ENCODE measurements around the gene MBD3L3. TPM values are rescaled to one million over a fixed set of nuclear protein-coding genes. Genes with fewer than 3 reads are reported as not detected.
"Not testable (repeated sequence)": the region's sequence is repeated elsewhere in the genome, so short reads cannot be mapped to it uniquely, and the experiment has no call there.

MBD3L3 gene
- total RNA-seq, 1 experiment from 2014 or later, result not detected

GRCh38 chr19:7054635-7055368 is 3.7 kb downstream of the MBD3L3 start:
- DNase-seq; H3K27me3 Mint-ChIP-seq (ENCODE audit: unreplicated experiment); H3K9me3 Mint-ChIP-seq (ENCODE audit: low read depth, unreplicated experiment); H3K27ac Mint-ChIP-seq (ENCODE audit: unreplicated experiment); H3K4me3 Mint-ChIP-seq (ENCODE audit: low read depth, unreplicated experiment); intact Hi-C loops (cut with micrococcal nuclease; ENCODE audit: unreplicated experiment); H3K4me1 Mint-ChIP-seq (ENCODE audit: low read depth, unreplicated experiment); H3K36me3 Mint-ChIP-seq (ENCODE audit: insufficient read depth, unreplicated experiment); CTCF ChIA-PET; BruUV-seq (replicated peaks): not testable (repeated sequence)

DNA sequence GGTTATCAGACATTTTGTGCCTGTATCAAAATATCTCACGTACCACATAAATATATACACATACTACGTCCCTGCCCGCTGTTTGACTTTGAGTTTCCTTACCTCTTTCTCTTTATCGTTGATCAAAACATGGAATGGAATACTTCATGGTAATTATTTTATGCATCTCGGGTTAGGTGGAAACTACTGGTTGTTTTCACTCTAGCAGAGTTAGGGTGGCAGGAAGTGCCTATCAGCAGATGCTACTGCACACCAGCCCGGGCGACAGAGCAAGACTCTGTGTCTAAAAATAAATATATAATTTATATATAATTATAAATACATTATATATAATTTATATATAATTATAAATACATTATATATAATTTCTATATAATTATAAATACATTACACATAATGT is 5.6 kb downstream of the MBD3L3 start:
- H3K4me3 Mint-ChIP-seq (ENCODE audit: low read depth, unreplicated experiment); BruUV-seq (replicated peaks): not testable (repeated sequence)

GRCh38 chr19:7051421-7051820 is 7.1 kb downstream of the MBD3L3 start:
- H3K9me3 Mint-ChIP-seq (ENCODE audit: low read depth, unreplicated experiment); DNase-seq; H3K27ac Mint-ChIP-seq (ENCODE audit: unreplicated experiment); intact Hi-C loops (cut with micrococcal nuclease; ENCODE audit: unreplicated experiment); H3K36me3 Mint-ChIP-seq (ENCODE audit: insufficient read depth, unreplicated experiment); H3K4me1 Mint-ChIP-seq (ENCODE audit: low read depth, unreplicated experiment); CTCF ChIA-PET; H3K27me3 Mint-ChIP-seq (ENCODE audit: unreplicated experiment); H3K4me3 Mint-ChIP-seq (ENCODE audit: low read depth, unreplicated experiment); BruUV-seq (replicated peaks): not testable (repeated sequence)

More for the DNA sequence above, 5.6 kb downstream of the MBD3L3 start:
- H3K27ac Mint-ChIP-seq (ENCODE audit: unreplicated experiment); DNase-seq; intact Hi-C loops (cut with micrococcal nuclease; ENCODE audit: unreplicated experiment); H3K36me3 Mint-ChIP-seq (ENCODE audit: insufficient read depth, unreplicated experiment); H3K9me3 Mint-ChIP-seq (ENCODE audit: low read depth, unreplicated experiment); CTCF ChIA-PET; H3K4me1 Mint-ChIP-seq (ENCODE audit: low read depth, unreplicated experiment); H3K27me3 Mint-ChIP-seq (ENCODE audit: unreplicated experiment): not testable (repeated sequence)

DNA sequence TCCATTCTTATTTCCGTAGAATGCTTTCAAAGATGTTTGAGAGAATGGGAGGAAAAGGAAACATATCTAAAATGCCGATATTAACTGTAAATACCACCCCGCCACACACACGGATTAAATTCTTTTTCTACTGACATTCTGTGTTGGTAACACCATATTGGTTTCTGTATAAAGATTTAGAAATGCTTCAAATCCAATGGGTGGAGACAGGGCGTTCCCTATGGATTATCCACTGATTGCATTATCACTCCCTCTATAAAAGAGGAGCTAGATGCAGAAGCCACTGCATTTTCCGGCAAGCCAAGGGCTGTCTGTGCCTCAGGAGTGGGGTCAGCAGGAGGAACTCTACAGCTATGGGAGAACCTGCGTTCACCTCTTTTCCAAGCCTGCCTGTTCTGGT is 9.5 kb downstream of the MBD3L3 start, which contains the start of gene MBD3L2:
MBD3L2 (plus strand) TSS at position 301 of the 400 bp plus-strand sequence; CDS start at position 354, 53 bp downstream.
- DNase-seq; H3K36me3 Mint-ChIP-seq (ENCODE audit: insufficient read depth, unreplicated experiment); H3K4me1 Mint-ChIP-seq (ENCODE audit: low read depth, unreplicated experiment); H3K27ac Mint-ChIP-seq (ENCODE audit: unreplicated experiment); H3K4me3 Mint-ChIP-seq (ENCODE audit: low read depth, unreplicated experiment); H3K9me3 Mint-ChIP-seq (ENCODE audit: low read depth, unreplicated experiment); CTCF ChIA-PET; H3K27me3 Mint-ChIP-seq (ENCODE audit: unreplicated experiment); BruUV-seq (replicated peaks); intact Hi-C loops (cut with micrococcal nuclease; ENCODE audit: unreplicated experiment): not testable (repeated sequence)

GRCh38 chr19:7041563-7041962 is 16.9 kb downstream of the MBD3L3 start:
- H3K9me3 Mint-ChIP-seq (ENCODE audit: low read depth, unreplicated experiment); intact Hi-C loops (cut with micrococcal nuclease; ENCODE audit: unreplicated experiment); BruUV-seq (replicated peaks); CTCF ChIA-PET; H3K27ac Mint-ChIP-seq (ENCODE audit: unreplicated experiment); H3K4me1 Mint-ChIP-seq (ENCODE audit: low read depth, unreplicated experiment); DNase-seq; H3K4me3 Mint-ChIP-seq (ENCODE audit: low read depth, unreplicated experiment); H3K27me3 Mint-ChIP-seq (ENCODE audit: unreplicated experiment); H3K36me3 Mint-ChIP-seq (ENCODE audit: insufficient read depth, unreplicated experiment): not testable (repeated sequence)

DNA sequence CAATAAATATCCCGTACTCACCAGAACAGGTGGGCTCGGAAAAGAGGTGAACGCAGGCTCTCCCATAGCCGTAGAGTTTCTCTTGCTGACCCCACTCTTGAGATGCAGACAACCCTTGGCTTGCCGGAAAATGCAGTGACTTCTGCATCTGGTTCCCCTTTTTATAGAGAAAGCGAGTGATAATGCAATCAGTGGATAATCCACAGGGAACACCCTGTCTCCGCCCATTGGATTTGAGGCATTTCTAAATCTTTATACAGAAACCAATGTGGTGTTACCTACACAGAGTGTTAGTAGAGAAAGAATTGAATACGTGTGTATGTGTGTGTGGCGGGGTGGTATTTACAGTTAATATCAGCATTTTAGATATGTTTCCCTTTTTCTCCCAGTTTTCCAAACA is 18.4 kb downstream of the MBD3L3 start, which contains the start of gene MBD3L4:
MBD3L4 (minus strand) TSS at position 101 of the 400 bp plus-strand sequence; CDS start at position 66, 35 bp downstream.
- H3K4me1 Mint-ChIP-seq (ENCODE audit: low read depth, unreplicated experiment); intact Hi-C loops (cut with micrococcal nuclease; ENCODE audit: unreplicated experiment); CTCF ChIA-PET; H3K9me3 Mint-ChIP-seq (ENCODE audit: low read depth, unreplicated experiment); H3K4me3 Mint-ChIP-seq (ENCODE audit: low read depth, unreplicated experiment); DNase-seq; H3K36me3 Mint-ChIP-seq (ENCODE audit: insufficient read depth, unreplicated experiment); H3K27me3 Mint-ChIP-seq (ENCODE audit: unreplicated experiment); BruUV-seq (replicated peaks); H3K27ac Mint-ChIP-seq (ENCODE audit: unreplicated experiment): not testable (repeated sequence)

- H3K4me1 Mint-ChIP-seq (ENCODE audit: low read depth, unreplicated experiment); H3K27me3 Mint-ChIP-seq (ENCODE audit: unreplicated experiment); BruUV-seq (replicated peaks); H3K9me3 Mint-ChIP-seq (ENCODE audit: low read depth, unreplicated experiment); H3K4me3 Mint-ChIP-seq (ENCODE audit: low read depth, unreplicated experiment); intact Hi-C loops (cut with micrococcal nuclease; ENCODE audit: unreplicated experiment); DNase-seq; H3K36me3 Mint-ChIP-seq (ENCODE audit: insufficient read depth, unreplicated experiment); H3K27ac Mint-ChIP-seq (ENCODE audit: unreplicated experiment); CTCF ChIA-PET: not testable (repeated sequence)
These were observed 28.2 kb downstream of the MBD3L3 start, which contains the start of gene MBD3L5 for GRCh38 chr19:7030278-7030677. TSS of gene MBD3L5 (plus strand) at chr19:7030578. CDS start at chr19:7030612, 34 bp downstream.

- H3K9me3 Mint-ChIP-seq (ENCODE audit: low read depth, unreplicated experiment); intact Hi-C loops (cut with micrococcal nuclease; ENCODE audit: unreplicated experiment); H3K27ac Mint-ChIP-seq (ENCODE audit: unreplicated experiment); H3K4me3 Mint-ChIP-seq (ENCODE audit: low read depth, unreplicated experiment); BruUV-seq (replicated peaks); H3K4me1 Mint-ChIP-seq (ENCODE audit: low read depth, unreplicated experiment); H3K36me3 Mint-ChIP-seq (ENCODE audit: insufficient read depth, unreplicated experiment); H3K27me3 Mint-ChIP-seq (ENCODE audit: unreplicated experiment); CTCF ChIA-PET; DNase-seq: not testable (repeated sequence)
These were observed 29.7 kb downstream of the MBD3L3 start for GRCh38 chr19:7028790-7029189.

GRCh38 chr19:7021331-7021730 is 37.1 kb downstream of the MBD3L3 start, which contains the start of gene MBD3L2B:
TSS of gene MBD3L2B (minus strand) at chr19:7021431. CDS start at chr19:7021397, 34 bp downstream.
- H3K36me3 Mint-ChIP-seq (ENCODE audit: insufficient read depth, unreplicated experiment); H3K9me3 Mint-ChIP-seq (ENCODE audit: low read depth, unreplicated experiment); H3K27me3 Mint-ChIP-seq (ENCODE audit: unreplicated experiment); CTCF ChIA-PET; intact Hi-C loops (cut with micrococcal nuclease; ENCODE audit: unreplicated experiment); H3K4me1 Mint-ChIP-seq (ENCODE audit: low read depth, unreplicated experiment); DNase-seq; BruUV-seq (replicated peaks); H3K4me3 Mint-ChIP-seq (ENCODE audit: low read depth, unreplicated experiment); H3K27ac Mint-ChIP-seq (ENCODE audit: unreplicated experiment): not testable (repeated sequence)
